PC-3 (cell line): ENCODE data around the gene ELL2.

ENCODE experiments used
- EZH2phosphoT487 ChIP-seq: fragments of 300-600 bp; sonication (generic); IDR thresholded peaks from 2 replicates; pipeline ENCODE4 v1.6.1; 2018; ENCODE audit warnings: mild to moderate bottlenecking, antibody characterized with exemption, low read length, borderline replicate concordance
- TF ChIP-seq, protein P1 (sequence below): fragments of 300-600 bp; sonication (generic); conservative IDR thresholded peaks from 2 replicates; pipeline ENCODE4 v1.5.1; 2017; ENCODE audit warnings: antibody characterized with exemption, low read depth, mild to moderate bottlenecking, low read length

DNA sequence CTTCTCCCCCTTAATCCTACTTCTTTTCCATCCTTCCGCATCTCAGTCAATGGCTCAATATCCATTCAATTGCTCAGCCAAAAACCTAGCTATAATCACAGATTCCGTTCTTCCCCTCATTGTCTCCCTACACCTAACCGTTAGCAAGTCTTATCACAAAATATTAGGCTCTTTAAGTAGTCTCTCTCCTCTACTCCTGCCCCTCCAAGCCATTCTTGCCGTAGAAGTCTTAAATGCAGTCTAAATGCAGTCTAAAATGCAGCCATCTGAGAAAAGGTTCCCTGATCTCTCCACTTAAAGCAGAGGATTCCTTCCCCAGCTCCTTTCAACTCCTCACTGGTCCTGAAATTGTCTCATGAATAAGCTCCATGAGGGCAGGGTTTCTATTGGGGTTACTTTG lies 57.8 kb downstream of the ELL2 start:
- TF ChIP-seq, protein P1, sequence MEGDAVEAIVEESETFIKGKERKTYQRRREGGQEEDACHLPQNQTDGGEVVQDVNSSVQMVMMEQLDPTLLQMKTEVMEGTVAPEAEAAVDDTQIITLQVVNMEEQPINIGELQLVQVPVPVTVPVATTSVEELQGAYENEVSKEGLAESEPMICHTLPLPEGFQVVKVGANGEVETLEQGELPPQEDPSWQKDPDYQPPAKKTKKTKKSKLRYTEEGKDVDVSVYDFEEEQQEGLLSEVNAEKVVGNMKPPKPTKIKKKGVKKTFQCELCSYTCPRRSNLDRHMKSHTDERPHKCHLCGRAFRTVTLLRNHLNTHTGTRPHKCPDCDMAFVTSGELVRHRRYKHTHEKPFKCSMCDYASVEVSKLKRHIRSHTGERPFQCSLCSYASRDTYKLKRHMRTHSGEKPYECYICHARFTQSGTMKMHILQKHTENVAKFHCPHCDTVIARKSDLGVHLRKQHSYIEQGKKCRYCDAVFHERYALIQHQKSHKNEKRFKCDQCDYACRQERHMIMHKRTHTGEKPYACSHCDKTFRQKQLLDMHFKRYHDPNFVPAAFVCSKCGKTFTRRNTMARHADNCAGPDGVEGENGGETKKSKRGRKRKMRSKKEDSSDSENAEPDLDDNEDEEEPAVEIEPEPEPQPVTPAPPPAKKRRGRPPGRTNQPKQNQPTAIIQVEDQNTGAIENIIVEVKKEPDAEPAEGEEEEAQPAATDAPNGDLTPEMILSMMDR = no peak
- no peak for TF ChIP-seq EZH2phosphoT487
